Motor neuron (in vitro differentiated cells): ENCODE data around the gene TNXB. TPM values are rescaled to one million over a fixed set of nuclear protein-coding genes. Genes with fewer than 3 reads are reported as not detected.
A peak's percentile ranks its signal among the peaks of the same experiment; 100 is the strongest.
"Not testable (repeated sequence)": the region's sequence is repeated elsewhere in the genome, so short reads cannot be mapped to it uniquely, and the experiment has no call there.

Source experiments
- ATAC-seq, 8 experiments: fragments of 200-7000 bp; cut with Tn5 transposase; replicated peaks in 6 of 8; 2 replicates each; pipeline ENCODE4 v1.8.0; 2021; ENCODE audit warnings: mild to moderate bottlenecking in 8 of 8, moderate library complexity in 8 of 8
- H3K27ac ChIP-seq, 2 donors: fragments of 250-450 bp; sonication (Bioruptor Pico); 2 replicates each; pipeline ENCODE4 v1.9.0; 2021; ENCODE audit warnings: antibody characterized with exemption in 2 of 2, mild to moderate bottlenecking in 2 of 2, moderate library complexity in 1 of 2
- H3K4me1 ChIP-seq, 2 donors: fragments of 250-450 bp; sonication (Bioruptor Pico); replicated peaks in 1 of 2; 2 replicates each; pipeline ENCODE4 v1.6.1; 2021; ENCODE audit warnings: antibody characterized with exemption in 2 of 2, mild to moderate bottlenecking in 2 of 2, moderate library complexity in 1 of 2
- H3K4me3 ChIP-seq, 5 donors: fragments of 250-450 bp; sonication (Bioruptor Pico); 2 replicates each; pipeline ENCODE4 v1.9.0; 2021; ENCODE audit warnings: antibody characterized with exemption in 5 of 5, mild to moderate bottlenecking in 5 of 5, moderate library complexity in 4 of 5
- WGBS, 10 experiments: fragments of 450-650 bp; shearing (Covaris generic); methylation state at CpG; one replicate each; pipeline ENCODE4 v1.0.0; 2022; 5-methylcytosine and 5-hydroxymethylcytosine counted together
- in situ Hi-C, 9 experiments: fragments of 400-800 bp; cut with MboI; loops; one replicate each; pipeline ENCODE4 v1.15.0; 2021; ENCODE audit warnings: low sequenced_read_pairs in 9 of 9, low pct_unique_long_range_greater_than_20kb in 2 of 9; ENCODE audit not compliant: unreplicated experiment in 9 of 9
- total RNA-seq, 8 experiments: library from RNA; unstranded; fragments of 300-600 nt; gene quantifications; 2 replicates each; pipeline versions ENCODE4 v1.2.3 to v1.2.4, GENCODE V29; 2022

TNXB gene
- total RNA-seq, 8 experiments from 2014 or later: 0.81 to 84.8 (median 3.1) TPM

DNA sequence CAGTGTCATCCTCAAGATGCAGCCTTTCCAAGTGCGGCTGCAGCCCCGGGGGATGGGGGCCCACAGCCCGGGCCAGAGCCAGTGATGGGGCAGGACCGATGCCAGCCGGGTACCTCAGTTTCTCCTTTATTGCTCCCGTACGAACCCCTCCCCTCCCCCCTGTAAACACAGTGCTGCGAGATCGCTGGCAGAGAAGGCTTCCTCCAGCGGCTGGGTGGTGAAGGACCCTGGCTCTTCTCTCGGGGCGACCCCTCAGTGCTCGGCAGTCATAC lies 68.2 kb downstream of the TNXB start:
- H3K27ac ChIP-seq, ATAC-seq, in situ Hi-C loops, H3K4me1 ChIP-seq, H3K4me3 ChIP-seq: not testable (repeated sequence)
- WGBS, 10 experiments: no CpG with 5 or more reads among the region's 13 CpGs

DNA sequence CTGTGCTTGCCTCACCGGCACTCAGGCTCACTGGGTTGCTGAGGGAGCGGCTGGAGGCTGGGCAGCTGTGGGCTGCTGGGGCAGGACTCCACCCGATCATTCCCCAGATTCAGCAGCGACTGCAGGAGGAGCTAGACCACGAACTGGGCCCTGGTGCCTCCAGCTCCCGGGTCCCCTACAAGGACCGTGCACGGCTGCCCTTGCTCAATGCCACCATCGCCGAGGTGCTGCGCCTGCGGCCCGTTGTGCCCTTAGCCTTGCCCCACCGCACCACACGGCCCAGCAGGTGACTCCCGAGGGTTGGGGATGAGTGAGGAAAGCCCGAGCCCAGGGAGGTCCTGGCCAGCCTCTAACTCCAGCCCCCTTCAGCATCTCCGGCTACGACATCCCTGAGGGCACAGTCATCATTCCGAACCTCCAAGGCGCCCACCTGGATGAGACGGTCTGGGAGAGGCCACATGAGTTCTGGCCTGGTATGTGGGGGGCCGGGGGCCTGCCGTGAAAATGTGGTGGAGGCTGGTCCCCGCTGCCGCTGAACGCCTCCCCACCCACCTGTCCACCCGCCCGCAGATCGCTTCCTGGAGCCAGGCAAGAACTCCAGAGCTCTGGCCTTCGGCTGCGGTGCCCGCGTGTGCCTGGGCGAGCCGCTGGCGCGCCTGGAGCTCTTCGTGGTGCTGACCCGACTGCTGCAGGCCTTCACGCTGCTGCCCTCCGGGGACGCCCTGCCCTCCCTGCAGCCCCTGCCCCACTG lies 68.7 kb downstream of the TNXB start:
- WGBS, 10 experiments: no CpG with 5 or more reads among the region's 43 CpGs
- in situ Hi-C loops, H3K4me1 ChIP-seq, H3K4me3 ChIP-seq, H3K27ac ChIP-seq: not testable (repeated sequence)
- ATAC-seq: peak in 7 of 8 experiments; percentile 3 to 42 (median 13)

DNA sequence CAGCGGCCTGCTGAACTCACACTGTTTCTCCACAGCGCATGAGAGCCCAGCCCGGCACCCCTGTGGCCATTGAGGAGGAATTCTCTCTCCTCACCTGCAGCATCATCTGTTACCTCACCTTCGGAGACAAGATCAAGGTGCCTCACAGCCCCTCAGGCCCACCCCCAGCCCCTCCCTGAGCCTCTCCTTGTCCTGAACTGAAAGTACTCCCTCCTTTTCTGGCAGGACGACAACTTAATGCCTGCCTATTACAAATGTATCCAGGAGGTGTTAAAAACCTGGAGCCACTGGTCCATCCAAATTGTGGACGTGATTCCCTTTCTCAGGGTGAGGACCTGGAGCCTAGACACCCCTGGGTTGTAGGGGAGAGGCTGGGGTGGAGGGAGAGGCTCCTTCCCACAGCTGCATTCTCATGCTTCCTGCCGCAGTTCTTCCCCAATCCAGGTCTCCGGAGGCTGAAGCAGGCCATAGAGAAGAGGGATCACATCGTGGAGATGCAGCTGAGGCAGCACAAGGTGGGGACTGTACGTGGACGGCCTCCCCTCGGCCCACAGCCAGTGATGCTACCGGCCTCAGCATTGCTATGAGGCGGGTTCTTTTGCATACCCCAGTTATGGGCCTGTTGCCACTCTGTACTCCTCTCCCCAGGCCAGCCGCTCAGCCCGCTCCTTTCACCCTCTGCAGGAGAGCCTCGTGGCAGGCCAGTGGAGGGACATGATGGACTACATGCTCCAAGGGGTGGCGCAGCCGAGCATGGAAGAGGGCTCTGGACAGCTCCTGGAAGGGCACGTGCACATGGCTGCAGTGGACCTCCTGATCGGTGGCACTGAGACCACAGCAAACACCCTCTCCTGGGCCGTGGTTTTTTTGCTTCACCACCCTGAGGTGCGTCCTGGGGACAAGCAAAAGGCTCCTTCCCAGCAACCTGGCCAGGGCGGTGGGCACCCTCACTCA lies 69.5 kb downstream of the TNXB start:
- peak in 7 of 8 experiments; percentile 2 to 37 (median 7) for ATAC-seq

GRCh38 chr6:32038878-32039277 lies 70.3 kb downstream of the TNXB start:
- H3K27ac ChIP-seq, ATAC-seq, in situ Hi-C loops, H3K4me1 ChIP-seq, H3K4me3 ChIP-seq: not testable (repeated sequence)
- no CpG with 5 or more reads among the region's 5 CpGs for WGBS, 10 experiments

More for the DNA sequence above, 69.5 kb downstream of the TNXB start:
- H3K27ac ChIP-seq, H3K4me1 ChIP-seq, H3K4me3 ChIP-seq, in situ Hi-C loops: not testable (repeated sequence)
- 20 to 60% methylated on average over 1 to 2 of the region's 24 CpGs; no CpG with 5 or more reads in 8 of the 10 experiments for WGBS, 10 experiments

DNA sequence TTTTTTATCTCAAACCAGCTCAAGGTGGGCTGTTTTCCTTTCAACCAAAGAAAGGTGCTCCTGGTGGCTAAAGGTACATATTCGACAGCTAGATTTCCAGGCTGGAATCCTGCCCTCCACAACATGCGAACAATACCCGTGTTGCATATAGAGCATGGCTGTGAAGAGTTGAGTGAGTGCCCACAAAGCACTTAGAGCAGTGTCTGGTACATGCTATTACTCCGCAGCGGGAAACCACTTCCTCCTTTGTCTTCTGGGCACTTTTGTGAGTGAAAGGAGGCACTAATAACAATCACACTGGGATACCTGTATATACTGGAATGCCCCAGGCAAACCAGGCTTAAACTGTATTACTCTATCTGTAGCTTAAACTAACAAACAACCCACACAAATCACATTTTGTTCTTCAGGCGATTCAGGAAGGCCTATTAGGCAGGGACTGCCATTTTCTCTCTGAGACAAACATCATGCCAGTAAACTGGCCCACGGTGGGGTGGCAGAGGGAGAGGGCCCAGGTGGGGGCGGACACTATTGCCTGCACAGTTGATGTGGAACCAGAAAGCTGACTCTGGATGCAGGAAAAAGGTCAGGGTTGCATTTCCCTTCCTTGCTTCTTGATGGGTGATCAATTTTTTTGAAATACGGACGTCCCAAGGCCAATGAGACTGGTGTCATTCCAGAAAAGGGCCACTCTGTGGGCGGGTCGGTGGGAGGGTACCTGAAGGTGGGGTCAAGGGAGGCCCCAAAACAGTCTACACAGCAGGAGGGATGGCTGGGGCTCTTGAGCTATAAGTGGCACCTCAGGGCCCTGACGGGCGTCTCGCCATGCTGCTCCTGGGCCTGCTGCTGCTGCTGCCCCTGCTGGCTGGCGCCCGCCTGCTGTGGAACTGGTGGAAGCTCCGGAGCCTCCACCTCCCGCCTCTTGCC lies 71.3 kb downstream of the TNXB start, which contains the start of gene CYP21A2:
Gene CYP21A2 (plus strand): TSS at position 818 of the 927 bp plus-strand sequence. CDS start 8 bp downstream, at position 826.
- H3K4me1 ChIP-seq, H3K27ac ChIP-seq, in situ Hi-C loops, H3K4me3 ChIP-seq, ATAC-seq: not testable (repeated sequence)
- WGBS, 10 experiments: no CpG with 5 or more reads among the region's 19 CpGs

DNA sequence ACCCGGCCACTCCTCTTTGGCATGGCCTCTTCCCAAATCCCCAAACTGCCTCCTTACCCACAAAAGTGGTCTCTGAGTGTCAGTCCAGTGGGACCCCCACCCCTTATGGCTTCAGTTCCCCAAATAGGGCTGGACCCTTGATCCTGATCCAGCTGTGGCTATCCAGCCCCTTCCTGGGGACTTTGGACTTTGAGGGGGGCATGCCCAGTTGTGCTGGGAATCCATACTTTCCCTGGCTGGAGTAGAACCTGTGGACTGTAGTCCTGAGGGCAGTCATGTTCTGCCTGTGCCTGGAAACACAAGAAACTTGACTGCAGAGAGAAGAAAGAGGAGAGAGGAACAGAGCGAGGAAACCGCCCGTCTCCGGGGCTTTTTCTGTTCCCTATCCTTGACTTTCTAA lies 72.0 kb downstream of the TNXB start:
- in situ Hi-C loops, ATAC-seq, H3K4me1 ChIP-seq, H3K4me3 ChIP-seq, H3K27ac ChIP-seq: not testable (repeated sequence)
- 100% methylated on average over 1 of the region's 5 CpGs; no CpG with 5 or more reads in 9 of the 10 experiments for WGBS, 10 experiments

DNA sequence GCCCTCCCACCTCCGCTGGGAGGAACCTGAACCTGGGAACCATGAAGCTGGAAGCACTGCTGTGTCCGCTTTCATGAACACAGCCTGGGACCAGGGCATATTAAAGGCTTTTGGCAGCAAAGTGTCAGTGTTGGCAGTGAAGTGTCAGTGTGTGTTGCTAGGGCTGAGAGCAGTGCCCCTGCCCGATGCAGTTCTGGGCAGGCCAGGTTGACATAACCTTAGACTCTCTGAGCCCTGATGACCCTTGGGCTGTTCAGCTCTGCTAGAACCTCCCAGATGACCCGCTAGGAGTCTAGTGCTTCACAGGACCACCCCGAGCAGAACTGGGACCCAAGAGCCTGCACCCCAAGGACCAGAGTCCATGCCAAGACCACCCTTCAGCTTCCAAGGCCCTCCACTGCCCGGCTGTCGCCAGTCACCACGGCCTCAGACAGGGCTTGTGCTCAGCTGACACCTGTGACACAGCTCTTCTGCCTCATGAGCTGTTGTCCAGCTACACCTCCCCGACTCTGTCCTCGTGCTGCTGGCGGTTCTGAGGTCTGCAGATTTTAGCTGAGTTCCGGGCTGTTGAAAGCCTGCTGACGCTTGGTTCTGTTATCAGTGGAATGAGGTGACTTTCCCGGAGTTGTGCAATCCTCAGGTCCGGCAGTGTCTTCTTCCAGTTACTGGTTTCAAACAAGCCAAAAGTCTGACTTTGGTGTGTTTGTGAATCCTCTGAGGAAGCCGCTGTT lies 73.7 kb downstream of the TNXB start:
- ATAC-seq, H3K27ac ChIP-seq, H3K4me3 ChIP-seq, in situ Hi-C loops, H3K4me1 ChIP-seq: not testable (repeated sequence)
- no CpG with 5 or more reads among the region's 16 CpGs for WGBS, 10 experiments

DNA sequence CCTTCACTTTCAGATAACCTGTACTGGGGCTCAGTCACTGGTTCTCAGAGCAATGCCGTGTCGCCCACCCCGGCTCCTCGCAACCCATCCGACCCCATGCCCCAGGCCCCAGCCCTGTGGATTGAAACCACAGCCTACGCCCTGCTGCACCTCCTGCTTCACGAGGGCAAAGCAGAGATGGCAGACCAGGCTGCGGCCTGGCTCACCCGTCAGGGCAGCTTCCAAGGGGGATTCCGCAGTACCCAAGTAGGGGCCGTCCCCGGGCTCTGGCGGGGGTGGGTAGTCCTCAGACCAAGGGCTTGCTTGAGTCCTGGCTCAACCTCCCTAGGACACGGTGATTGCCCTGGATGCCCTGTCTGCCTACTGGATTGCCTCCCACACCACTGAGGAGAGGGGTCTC lies 79.6 kb downstream of the TNXB start:
- in situ Hi-C loops: not testable (repeated sequence)
- no CpG with 5 or more reads among the region's 14 CpGs for WGBS, 10 experiments
- ATAC-seq: peak in 1 of 8 experiments; percentile 4

DNA sequence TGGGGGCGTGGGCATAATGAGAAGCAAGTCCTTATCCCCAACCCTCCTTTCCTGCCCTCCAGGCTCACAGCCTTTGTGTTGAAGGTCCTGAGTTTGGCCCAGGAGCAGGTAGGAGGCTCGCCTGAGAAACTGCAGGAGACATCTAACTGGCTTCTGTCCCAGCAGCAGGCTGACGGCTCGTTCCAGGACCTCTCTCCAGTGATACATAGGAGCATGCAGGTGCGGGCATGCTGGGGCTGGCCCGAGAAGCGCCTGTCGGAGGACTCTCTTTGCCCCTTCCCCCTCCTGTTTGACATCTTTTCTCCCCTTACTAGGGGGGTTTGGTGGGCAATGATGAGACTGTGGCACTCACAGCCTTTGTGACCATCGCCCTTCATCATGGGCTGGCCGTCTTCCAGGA lies 80.5 kb downstream of the TNXB start:
- in situ Hi-C loops, H3K4me3 ChIP-seq, ATAC-seq, H3K4me1 ChIP-seq, H3K27ac ChIP-seq: not testable (repeated sequence)
- no CpG with 5 or more reads among the region's 10 CpGs for WGBS, 10 experiments

More for the DNA sequence above, 79.6 kb downstream of the TNXB start:
- H3K27ac ChIP-seq, H3K4me3 ChIP-seq, H3K4me1 ChIP-seq: not testable (repeated sequence)

GRCh38 chr6:32022100-32022499 lies 87.0 kb downstream of the TNXB start:
- H3K27ac ChIP-seq, H3K4me1 ChIP-seq, in situ Hi-C loops, H3K4me3 ChIP-seq: not testable (repeated sequence)
- no CpG with 5 or more reads among the region's 10 CpGs for WGBS, 10 experiments
- ATAC-seq: peak in 2 of 8 experiments; percentile 55 to 68

DNA sequence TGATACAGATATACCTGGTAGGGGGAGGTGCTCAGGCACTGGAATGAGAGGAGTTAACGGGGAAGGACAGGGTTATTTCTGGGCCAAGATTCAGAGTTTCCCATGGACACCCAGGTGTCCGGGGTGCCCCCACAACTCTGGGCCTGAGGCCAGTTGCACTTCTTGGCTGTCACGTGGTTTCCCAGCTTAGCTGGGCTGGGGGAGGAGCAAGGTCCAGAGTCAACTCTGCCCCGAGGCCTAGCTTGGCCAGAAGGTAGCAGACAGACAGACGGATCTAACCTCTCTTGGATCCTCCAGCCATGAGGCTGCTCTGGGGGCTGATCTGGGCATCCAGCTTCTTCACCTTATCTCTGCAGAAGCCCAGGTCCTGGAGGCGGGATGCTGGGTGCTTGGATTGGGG lies 94.6 kb downstream of the TNXB start, which contains the start of gene C4B:
Gene C4B (plus strand): TSS at position 249 of the 400 bp plus-strand sequence. CDS start 51 bp downstream, at position 300.
- H3K27ac ChIP-seq, H3K4me1 ChIP-seq, H3K4me3 ChIP-seq, in situ Hi-C loops: not testable (repeated sequence)
- ATAC-seq: peak in 5 of 8 experiments; percentile 2 to 72 (median 38)
- WGBS, 10 experiments: no CpG with 5 or more reads among the region's 6 CpGs

- ATAC-seq, H3K27ac ChIP-seq, H3K4me3 ChIP-seq, H3K4me1 ChIP-seq, in situ Hi-C loops: not testable (repeated sequence)
- no CpG with 5 or more reads among the region's 5 CpGs for WGBS, 10 experiments
Observed at GRCh38 chr6:32013738-32014137, 95.4 kb downstream of the TNXB start.
